GM19043 (cell line): ENCODE results near the gene AFG1L.
"Not testable (repeated sequence)": the region's sequence is repeated elsewhere in the genome, so short reads cannot be mapped to it uniquely, and the experiment has no call there.

Experiments
- ATAC-seq: cut with Tn5 transposase; IDR thresholded peaks from one replicate; pipeline ENCODE4 v1.9.1; 2021; ENCODE audit warnings: low read depth; ENCODE audit not compliant: unreplicated experiment

The AFG1L gene

GRCh38 chr6:108343894-108344293, 49.0 kb downstream of the AFG1L start:
- ATAC-seq: no peak

- peak; percentile 88 for ATAC-seq
Measured at GRCh38 chr6:108348655-108349349, 53.9 kb downstream of the AFG1L start.

- peak; percentile 68 for ATAC-seq
Measured at GRCh38 chr6:108350528-108350927, 55.7 kb downstream of the AFG1L start.

- ATAC-seq: no peak
Measured at GRCh38 chr6:108353853-108354252, 59.0 kb downstream of the AFG1L start.

GRCh38 chr6:108355120-108355519, 60.3 kb downstream of the AFG1L start:
- no peak for ATAC-seq

- ATAC-seq: no peak
Measured at GRCh38 chr6:108355890-108356289, 61.0 kb downstream of the AFG1L start.

GRCh38 chr6:108359901-108360882, 65.3 kb downstream of the AFG1L start:
- ATAC-seq: no peak

- ATAC-seq: no peak
Measured at GRCh38 chr6:108360919-108361311, 66.1 kb downstream of the AFG1L start.

- no peak for ATAC-seq
Measured at GRCh38 chr6:108361312-108361932, 66.6 kb downstream of the AFG1L start.

GRCh38 chr6:108362455-108362854, 67.6 kb downstream of the AFG1L start:
- ATAC-seq: no peak

GRCh38 chr6:108363113-108363512, 68.3 kb downstream of the AFG1L start:
- ATAC-seq: no peak

GRCh38 chr6:108363889-108364313, 69.0 kb downstream of the AFG1L start:
- ATAC-seq: no peak

GRCh38 chr6:108364470-108364869, 69.6 kb downstream of the AFG1L start:
- no peak for ATAC-seq

GRCh38 chr6:108365478-108365877, 70.6 kb downstream of the AFG1L start:
- no peak for ATAC-seq

- ATAC-seq: no peak
Measured at GRCh38 chr6:108366236-108366635, 71.4 kb downstream of the AFG1L start.

- ATAC-seq: no peak
Measured at GRCh38 chr6:108368431-108369030, 73.7 kb downstream of the AFG1L start.

- no peak for ATAC-seq
Measured at GRCh38 chr6:108380876-108381275, 86.0 kb downstream of the AFG1L start.

GRCh38 chr6:108383981-108384380, 89.1 kb downstream of the AFG1L start:
- no peak for ATAC-seq

GRCh38 chr6:108389190-108389589, 94.3 kb downstream of the AFG1L start:
- not testable (repeated sequence) for ATAC-seq

- ATAC-seq: no peak
Measured at GRCh38 chr6:108395297-108395696, 100.4 kb downstream of the AFG1L start.

GRCh38 chr6:108403236-108403635, 108.4 kb downstream of the AFG1L start:
- ATAC-seq: no peak
